GM12875 (cell line): ENCODE measurements around the gene KNSTRN.

Source experiments
- H3K4me3 ChIP-seq: one replicate; pipeline ENCODE4 v1.5.1; 2011; ENCODE audit warnings: low read depth, low read length, control low read depth
- TF ChIP-seq, protein P1 (sequence below): IDR thresholded peaks from 2 replicates; pipeline ENCODE4 v1.5.1; 2011; ENCODE audit warnings: low read depth, mild to moderate bottlenecking, control low read depth, inconsistent platforms, low read length, moderate library complexity, borderline replicate concordance; ENCODE audit not compliant: insufficient read depth

Gene KNSTRN

DNA sequence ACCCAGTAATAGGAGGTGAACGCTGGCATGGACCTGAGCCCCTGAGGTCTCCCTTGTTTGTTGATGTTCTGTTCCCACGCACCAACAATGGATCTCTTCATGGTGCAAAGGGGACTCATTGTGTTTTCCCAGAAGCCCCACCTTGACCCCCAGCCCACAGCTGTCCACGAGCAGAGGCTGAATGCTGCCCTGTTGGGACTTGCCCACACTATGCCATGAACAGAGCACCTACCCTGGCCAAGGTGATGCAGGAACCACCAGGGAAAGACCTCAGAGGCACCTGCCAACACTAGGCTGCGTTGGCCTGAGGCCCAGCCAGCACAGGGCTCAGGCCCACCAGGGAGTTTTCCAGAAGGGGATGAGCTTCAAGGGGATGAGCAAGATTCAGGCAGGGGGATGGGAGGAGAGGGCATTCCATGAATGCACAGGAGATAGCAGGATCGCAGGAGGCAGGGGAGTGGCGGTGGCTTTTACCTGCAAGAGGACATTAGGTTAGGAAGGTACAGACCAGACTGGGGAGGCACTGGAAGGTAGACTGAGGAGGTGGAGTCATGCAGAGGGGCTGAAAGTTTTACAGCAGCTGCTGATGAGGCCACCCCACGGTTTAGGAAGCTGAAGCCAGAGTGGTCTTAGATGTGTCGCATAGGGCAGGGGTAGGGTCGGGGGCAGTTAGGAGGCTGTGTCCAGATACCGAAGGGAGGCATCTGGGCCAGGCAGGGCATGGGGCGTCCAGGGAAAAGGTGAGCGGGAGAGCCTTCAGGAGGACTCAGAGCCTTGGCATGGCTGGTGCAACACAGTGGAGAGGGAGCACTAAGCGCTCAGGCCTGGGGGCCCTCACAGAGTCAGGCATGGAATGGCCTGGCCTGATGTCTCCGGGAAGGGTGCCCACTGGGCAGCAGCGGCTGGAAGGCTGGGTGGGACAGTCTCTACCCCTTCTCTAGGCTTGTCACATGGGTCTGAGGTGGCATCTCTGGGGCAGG, 35.7 kb upstream of the KNSTRN start:
- TF ChIP-seq, protein P1, sequence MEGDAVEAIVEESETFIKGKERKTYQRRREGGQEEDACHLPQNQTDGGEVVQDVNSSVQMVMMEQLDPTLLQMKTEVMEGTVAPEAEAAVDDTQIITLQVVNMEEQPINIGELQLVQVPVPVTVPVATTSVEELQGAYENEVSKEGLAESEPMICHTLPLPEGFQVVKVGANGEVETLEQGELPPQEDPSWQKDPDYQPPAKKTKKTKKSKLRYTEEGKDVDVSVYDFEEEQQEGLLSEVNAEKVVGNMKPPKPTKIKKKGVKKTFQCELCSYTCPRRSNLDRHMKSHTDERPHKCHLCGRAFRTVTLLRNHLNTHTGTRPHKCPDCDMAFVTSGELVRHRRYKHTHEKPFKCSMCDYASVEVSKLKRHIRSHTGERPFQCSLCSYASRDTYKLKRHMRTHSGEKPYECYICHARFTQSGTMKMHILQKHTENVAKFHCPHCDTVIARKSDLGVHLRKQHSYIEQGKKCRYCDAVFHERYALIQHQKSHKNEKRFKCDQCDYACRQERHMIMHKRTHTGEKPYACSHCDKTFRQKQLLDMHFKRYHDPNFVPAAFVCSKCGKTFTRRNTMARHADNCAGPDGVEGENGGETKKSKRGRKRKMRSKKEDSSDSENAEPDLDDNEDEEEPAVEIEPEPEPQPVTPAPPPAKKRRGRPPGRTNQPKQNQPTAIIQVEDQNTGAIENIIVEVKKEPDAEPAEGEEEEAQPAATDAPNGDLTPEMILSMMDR: no peak
- H3K4me3 ChIP-seq: no peak overlapping the region

DNA sequence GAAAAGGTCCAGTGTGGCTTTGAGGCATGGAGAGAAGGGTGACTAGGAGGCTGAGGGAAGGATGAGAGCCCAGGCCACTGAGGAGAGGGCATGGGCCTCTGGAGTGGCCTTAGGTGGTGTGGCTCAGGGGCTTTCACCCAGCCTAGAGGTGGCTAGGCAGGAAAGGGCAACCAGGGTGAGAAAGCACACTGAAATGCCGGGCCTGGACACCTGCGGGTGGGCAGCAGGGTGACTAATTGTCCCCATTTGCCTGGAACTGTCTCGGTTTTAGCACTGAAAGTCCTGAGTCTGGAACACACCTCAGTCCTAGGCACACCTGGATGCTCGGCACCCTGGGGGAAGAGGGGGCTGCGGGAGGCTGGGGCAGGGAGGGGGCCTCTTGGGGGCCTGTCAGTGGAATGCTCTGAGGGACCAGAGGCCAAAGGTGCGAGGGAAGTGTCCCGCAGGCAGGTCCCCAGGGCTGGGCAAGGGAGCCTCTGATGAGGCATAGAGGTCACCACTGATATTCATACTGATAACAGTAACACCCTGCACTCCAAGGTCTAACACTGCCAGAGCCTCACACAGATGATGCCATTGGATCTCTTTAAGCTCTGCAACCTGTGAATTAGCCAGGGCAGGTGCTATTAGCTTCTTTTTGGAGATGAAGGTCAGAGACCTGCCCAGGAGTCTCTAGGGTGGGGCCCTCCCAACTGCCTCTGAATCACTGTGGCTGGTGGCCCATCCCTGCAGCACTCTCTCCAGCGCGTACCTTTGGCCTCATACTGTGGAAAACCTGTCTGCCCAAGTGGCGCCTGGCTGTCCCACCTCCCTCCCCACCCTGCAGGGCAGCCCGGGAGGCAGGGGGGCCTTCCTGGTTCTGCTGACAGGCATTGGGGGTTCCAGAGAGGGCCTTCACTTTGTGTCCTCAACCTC, 34.7 kb upstream of the KNSTRN start:
- TF ChIP-seq, protein P1: no peak

DNA sequence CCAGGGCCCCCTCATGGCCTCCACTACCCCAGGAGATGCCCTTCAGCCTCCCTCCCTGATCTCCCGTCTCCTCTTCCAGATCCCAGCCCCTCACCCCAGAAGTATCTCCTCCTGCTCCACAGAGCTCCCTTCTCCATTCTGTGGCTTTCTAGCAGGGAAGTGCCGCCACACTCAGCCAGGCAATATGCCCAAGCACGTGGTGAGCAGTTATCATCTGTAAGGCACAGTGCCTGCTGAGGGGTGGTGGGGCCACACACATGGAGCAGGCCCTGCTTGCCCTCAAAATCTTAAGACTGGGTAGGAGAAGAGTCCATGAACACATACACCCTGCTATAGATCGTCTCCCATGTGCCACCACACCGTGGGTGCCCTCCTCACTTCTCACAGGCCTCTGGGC, 34.0 kb upstream of the KNSTRN start:
- no peak overlapping the region for H3K4me3 ChIP-seq
- TF ChIP-seq, protein P1: no peak

More for the DNA sequence above, 34.7 kb upstream of the KNSTRN start:
- no peak overlapping the region for H3K4me3 ChIP-seq

DNA sequence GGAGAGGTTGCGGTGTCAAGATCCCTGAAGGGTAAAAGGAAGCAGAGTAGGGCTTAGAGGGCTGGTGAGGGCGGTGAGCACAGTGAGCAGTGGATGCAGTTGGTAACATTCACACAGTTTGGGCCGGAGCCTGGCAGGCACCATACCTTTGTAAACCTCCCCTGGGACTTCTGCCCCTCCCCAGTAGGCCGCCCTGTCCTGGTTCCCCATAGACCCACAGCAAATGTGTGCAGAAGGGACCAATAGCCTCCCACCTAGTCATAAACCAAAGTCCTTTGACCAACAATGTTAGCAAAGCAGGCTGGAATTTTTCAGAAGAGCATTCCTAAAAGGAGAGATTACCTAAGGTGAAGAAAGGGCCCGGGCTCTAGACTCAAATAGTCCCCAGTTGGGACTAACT, 33.4 kb upstream of the KNSTRN start:
- TF ChIP-seq, protein P1: no peak
- H3K4me3 ChIP-seq: no peak overlapping the region

DNA sequence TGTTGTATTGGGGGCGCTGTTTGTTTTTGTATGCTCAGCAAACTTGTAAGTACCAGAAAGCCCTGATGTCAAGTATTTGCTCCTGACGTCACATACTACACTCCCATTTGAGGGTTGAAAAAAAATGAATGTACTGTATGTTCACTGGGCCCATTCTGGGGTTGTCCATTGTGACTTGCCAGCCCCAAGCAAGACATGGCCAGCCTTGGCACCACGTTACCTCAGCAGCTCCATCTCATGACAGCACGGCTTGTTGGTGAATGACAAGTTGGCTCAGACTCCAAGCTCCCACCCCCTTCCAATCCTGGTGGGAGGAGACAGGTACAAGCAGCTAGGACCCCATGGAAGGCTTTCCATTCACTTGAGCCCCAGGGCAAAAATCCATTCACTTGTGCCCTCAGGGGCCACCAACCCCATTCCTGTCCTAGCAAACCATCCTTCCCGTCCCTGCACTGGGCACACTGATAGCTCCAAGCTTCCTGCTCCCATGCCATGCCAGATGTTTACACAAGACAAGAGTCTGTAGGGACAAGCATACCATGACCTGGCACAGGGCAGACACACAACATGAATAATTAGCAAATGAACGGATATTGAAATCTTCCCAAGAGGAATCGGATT, 30.1 kb upstream of the KNSTRN start:
- TF ChIP-seq, protein P1: no peak
- no peak overlapping the region for H3K4me3 ChIP-seq

DNA sequence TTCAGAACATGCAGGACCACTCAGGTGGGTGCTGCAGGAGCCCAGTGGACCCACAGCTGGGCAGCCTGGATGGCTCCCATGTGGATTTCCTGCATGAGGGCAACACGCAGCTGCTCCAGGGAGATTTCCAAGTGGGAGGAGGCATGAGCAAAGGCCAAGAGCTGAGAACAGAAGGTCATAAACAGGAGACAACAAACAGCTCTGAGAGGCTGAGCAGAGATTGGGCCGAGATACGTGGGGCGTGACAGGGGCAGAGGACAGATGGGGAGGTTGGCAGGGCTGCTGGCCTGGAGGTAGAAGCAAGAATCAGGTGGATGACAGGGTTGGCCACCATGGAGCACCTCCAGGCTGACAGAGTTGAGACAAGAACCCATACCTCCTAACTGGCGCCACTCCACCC, 28.8 kb upstream of the KNSTRN start:
- H3K4me3 ChIP-seq: no peak overlapping the region
- TF ChIP-seq, protein P1: no peak
